GM19467 (cell line): Measurements from ENCODE around the gene AMH.
"Not testable (repeated sequence)": the region's sequence is repeated elsewhere in the genome, so short reads cannot be mapped to it uniquely, and the experiment has no call there.

Experiments used
- ATAC-seq: cut with Tn5 transposase; IDR thresholded peaks from one replicate; pipeline ENCODE4 v1.9.1; 2021; ENCODE audit warnings: mild to moderate bottlenecking, moderate library complexity; ENCODE audit not compliant: unreplicated experiment

The AMH gene

GRCh38 chr19:2249010-2249866, at the start of gene AMH:
Gene AMH, plus strand, starts transcription at chr19:2249323. Its CDS starts 10 bp downstream, at chr19:2249333.
- no peak for ATAC-seq

GRCh38 chr19:2199861-2200623, 49.1 kb upstream of the AMH start:
- ATAC-seq = no peak

GRCh38 chr19:2200624-2201294, 48.4 kb upstream of the AMH start:
- ATAC-seq = not testable (repeated sequence)

GRCh38 chr19:2201473-2202148, 47.5 kb upstream of the AMH start:
- no peak for ATAC-seq

GRCh38 chr19:2202366-2202765, 46.8 kb upstream of the AMH start:
- no peak for ATAC-seq

GRCh38 chr19:2207008-2207407, 42.1 kb upstream of the AMH start:
- ATAC-seq = no peak

- no peak for ATAC-seq
Measured at GRCh38 chr19:2207991-2208860, 40.9 kb upstream of the AMH start.

- no peak for ATAC-seq
Measured at GRCh38 chr19:2208975-2209374, 40.1 kb upstream of the AMH start.

- no peak for ATAC-seq
Measured at GRCh38 chr19:2209408-2209807, 39.7 kb upstream of the AMH start.

GRCh38 chr19:2210206-2210605, 38.9 kb upstream of the AMH start:
- no peak for ATAC-seq

GRCh38 chr19:2210987-2211740, 38.0 kb upstream of the AMH start:
- no peak for ATAC-seq

GRCh38 chr19:2212861-2213711, 36.0 kb upstream of the AMH start:
- no peak for ATAC-seq

- ATAC-seq = no peak
Measured at GRCh38 chr19:2213799-2214198, 35.3 kb upstream of the AMH start.

- no peak for ATAC-seq
Measured at GRCh38 chr19:2214251-2214650, 34.9 kb upstream of the AMH start.

- no peak for ATAC-seq
Measured at GRCh38 chr19:2215281-2215751, 33.8 kb upstream of the AMH start.

- ATAC-seq = no peak
Measured at GRCh38 chr19:2216361-2217225, 32.5 kb upstream of the AMH start.

- ATAC-seq = no peak
Measured at GRCh38 chr19:2217591-2217990, 31.5 kb upstream of the AMH start.
